ENCODE data around the gene ADGRV1. TPM values are rescaled to one million over a fixed set of nuclear protein-coding genes. Genes with fewer than 3 reads are reported as not detected.

Gene ADGRV1
- polyA plus RNA-seq, 3 donors = 0.18 to 0.33 TPM; not detected in 1

GRCh38 chr5:91007780-91008402 is 449.3 kb downstream of the ADGRV1 start:
- H3K4me3 ChIP-seq (replicated peaks in 1 of 3; ENCODE audit: low read depth in 2 of 3, low read length in 3 of 3) = no peak overlapping the region

GRCh38 chr5:91010090-91010489 is 451.5 kb downstream of the ADGRV1 start:
- H3K4me3 ChIP-seq (replicated peaks in 1 of 3; ENCODE audit: low read depth in 2 of 3, low read length in 3 of 3) = no peak overlapping the region
- H3K27ac ChIP-seq (ENCODE audit: low read depth in 1 of 2, low read length in 2 of 2) = no peak overlapping the region
- no peaks in the 10 kb centered on the region for H4K20me1 ChIP-seq (ENCODE audit: insufficient read depth, low read length)
- Mint-ChIP-seq H3K27ac (no peak overlapping the region), H3K27me3 (ENCODE audit: low read depth in 3 of 3) (no peaks in the 10 kb centered on the region), H3K4me1 (no peaks in the 10 kb centered on the region), H3K36me3 (no peaks in the 10 kb centered on the region), H3K4me3 (no peak overlapping the region), H3K9me3 (peaks cover 4 to 12% (median 10%) of the 10 kb centered on the region in 7 donors)
- H3K4me1 ChIP-seq (ENCODE audit: control insufficient read depth in 1 of 2, insufficient read depth in 2 of 2, low read length in 2 of 2) = no peaks in the 10 kb centered on the region
- H3K9ac ChIP-seq (ENCODE audit: insufficient read depth, low read length, poor library complexity, severe bottlenecking) = no peak overlapping the region
- no peaks in the 10 kb centered on the region for H3K9me3 ChIP-seq (replicated peaks in 1 of 2; ENCODE audit: control insufficient read depth in 1 of 2, insufficient read depth in 1 of 2, low read length in 2 of 2)
- no peak overlapping the region for H2AFZ ChIP-seq (ENCODE audit: insufficient read depth, low read depth, low read length, poor library complexity, severe bottlenecking)
- H3K27me3 ChIP-seq (ENCODE audit: control insufficient read depth in 2 of 2, insufficient read depth in 2 of 2, low read length in 2 of 2) = no peaks in the 10 kb centered on the region
- no peaks in the 10 kb centered on the region for H3K79me2 ChIP-seq (ENCODE audit: insufficient read depth, low read length)
- WGBS (ENCODE audit: insufficient coverage) = no CpG with 5 or more reads among the region's 2 CpGs
- no peak overlapping the region for H3K4me2 ChIP-seq (replicated peaks; ENCODE audit: extremely low read depth, low read length, poor library complexity, severe bottlenecking)
- no peak for TF ChIP-seq CTCF (IDR thresholded peaks at IDR 0.05)
- intact Hi-C loops (cut with micrococcal nuclease) = no loop called here
- no peaks in the 10 kb centered on the region for H3K36me3 ChIP-seq (replicated peaks in 1 of 2; ENCODE audit: control insufficient read depth in 1 of 2, insufficient read depth in 2 of 2, low read length in 2 of 2)
- DNase-seq = no peak

More at GRCh38 chr5:91007780-91008402, 449.3 kb downstream of the ADGRV1 start:
- no peaks in the 10 kb centered on the region for H4K20me1 ChIP-seq (ENCODE audit: insufficient read depth, low read length)
- H2AFZ ChIP-seq (ENCODE audit: insufficient read depth, low read depth, low read length, poor library complexity, severe bottlenecking) = no peak overlapping the region
- no peaks in the 10 kb centered on the region for H3K4me1 ChIP-seq (ENCODE audit: control insufficient read depth in 1 of 2, insufficient read depth in 2 of 2, low read length in 2 of 2)
- Mint-ChIP-seq H3K4me3 (no peak overlapping the region), H3K27me3 (ENCODE audit: low read depth in 3 of 3) (peaks cover 0 to 2% (median 1%) of the 10 kb centered on the region in 3 donors), H3K36me3 (no peaks in the 10 kb centered on the region), H3K4me1 (no peaks in the 10 kb centered on the region), H3K27ac (no peak overlapping the region), H3K9me3 (peaks cover 0 to 4% (median 2%) of the 10 kb centered on the region in 7 donors)
- H3K4me2 ChIP-seq (replicated peaks; ENCODE audit: extremely low read depth, low read length, poor library complexity, severe bottlenecking) = no peak overlapping the region
- H3K27ac ChIP-seq (ENCODE audit: low read depth in 1 of 2, low read length in 2 of 2) = no peak overlapping the region
- no peak for DNase-seq
- no peaks in the 10 kb centered on the region for H3K27me3 ChIP-seq (ENCODE audit: control insufficient read depth in 2 of 2, insufficient read depth in 2 of 2, low read length in 2 of 2)
- no peaks in the 10 kb centered on the region for H3K79me2 ChIP-seq (ENCODE audit: insufficient read depth, low read length)
- no CpG with 5 or more reads among the region's 6 CpGs for WGBS (ENCODE audit: insufficient coverage)
- no peaks in the 10 kb centered on the region for H3K9me3 ChIP-seq (replicated peaks in 1 of 2; ENCODE audit: control insufficient read depth in 1 of 2, insufficient read depth in 1 of 2, low read length in 2 of 2)
- TF ChIP-seq CTCF (IDR thresholded peaks at IDR 0.05) = no peak
- no peak overlapping the region for H3K9ac ChIP-seq (ENCODE audit: insufficient read depth, low read length, poor library complexity, severe bottlenecking)
- intact Hi-C loops (cut with micrococcal nuclease) = no loop called here
- H3K36me3 ChIP-seq (replicated peaks in 1 of 2; ENCODE audit: control insufficient read depth in 1 of 2, insufficient read depth in 2 of 2, low read length in 2 of 2) = no peaks in the 10 kb centered on the region

Measured in CD14-positive monocyte (primary cell).